Activated effector memory CD4-positive, alpha-beta T cell treated with anti-CD3 and anti-CD28 coated beads, Interleukin-2, amount 50 U/mL, for 16 hours (primary cell): Measurements from ENCODE around the gene FAM78A.
A peak's percentile ranks its signal among the peaks of the same experiment; 100 is the strongest.

Experiments used
- DNase-seq: peaks from one replicate; pipeline ENCODE4 v3.0.0-alpha.2; 2020

The FAM78A gene

GRCh38 chr9:131276094-131276888 is at the start of gene FAM78A:
FAM78A (minus strand) TSS chr9:131276510; CDS start chr9:131276179, 331 bp downstream.
- peak; percentile 83 for DNase-seq

GRCh38 chr9:131324736-131325679 is 48.7 kb upstream of the FAM78A start:
- no peak for DNase-seq

GRCh38 chr9:131323629-131324028 is 47.3 kb upstream of the FAM78A start:
- DNase-seq = no peak

GRCh38 chr9:131320031-131320685 is 43.8 kb upstream of the FAM78A start:
- DNase-seq = no peak

GRCh38 chr9:131319486-131319885 is 43.2 kb upstream of the FAM78A start:
- no peak for DNase-seq

- no peak for DNase-seq
These were observed 42.1 kb upstream of the FAM78A start for GRCh38 chr9:131318231-131319085.

- DNase-seq = no peak
These were observed 36.8 kb upstream of the FAM78A start for GRCh38 chr9:131312822-131313770.

- no peak for DNase-seq
These were observed 35.9 kb upstream of the FAM78A start for GRCh38 chr9:131312246-131312645.

- peak; percentile 82 for DNase-seq
These were observed 34.7 kb upstream of the FAM78A start for GRCh38 chr9:131310833-131311554.

GRCh38 chr9:131309530-131310276 is 33.4 kb upstream of the FAM78A start:
- DNase-seq = no peak

GRCh38 chr9:131308906-131309529 is 32.7 kb upstream of the FAM78A start:
- DNase-seq = no peak

- DNase-seq = no peak
These were observed 32.1 kb upstream of the FAM78A start for GRCh38 chr9:131308452-131308851.

- DNase-seq = no peak
These were observed 31.7 kb upstream of the FAM78A start for GRCh38 chr9:131307974-131308373.

- no peak for DNase-seq
These were observed 30.2 kb upstream of the FAM78A start for GRCh38 chr9:131306397-131307004.

GRCh38 chr9:131304676-131305355 is 28.5 kb upstream of the FAM78A start:
- no peak for DNase-seq

- DNase-seq = no peak
These were observed 27.3 kb upstream of the FAM78A start for GRCh38 chr9:131303381-131304321.
